SK-N-SH treated with all-trans-retinoic acid at 6 μM for 48 hours (cell line): ENCODE measurements around the gene GHITM.

Source experiments
- ARNTL ChIP-seq: fragments of 450-650 bp; formaldehyde crosslinking; IDR thresholded peaks from 2 replicates; pipeline ENCODE4 v1.5.0; 2020; ENCODE audit warnings: low read depth, mild to moderate bottlenecking, moderate library complexity, borderline replicate concordance
- CREB5 ChIP-seq: fragments of 250-450 bp; sonication (Bioruptor Pico); IDR thresholded peaks from 2 replicates; pipeline ENCODE4 v1.5.1; 2020; ENCODE audit warnings: low read depth, mild to moderate bottlenecking, moderate library complexity
- ZFP3 ChIP-seq: fragments of 250-450 bp; sonication (Bioruptor Pico); IDR thresholded peaks from 2 replicates; pipeline ENCODE4 v1.5.0; 2020; ENCODE audit warnings: mild to moderate bottlenecking, moderate library complexity
- TF ChIP-seq, protein P1 (sequence below): fragments of 250-450 bp; sonication (Bioruptor Pico); IDR thresholded peaks from 2 replicates; pipeline ENCODE4 v1.8.0; 2020; ENCODE audit warnings: mild to moderate bottlenecking, moderate library complexity, borderline replicate concordance

DNA sequence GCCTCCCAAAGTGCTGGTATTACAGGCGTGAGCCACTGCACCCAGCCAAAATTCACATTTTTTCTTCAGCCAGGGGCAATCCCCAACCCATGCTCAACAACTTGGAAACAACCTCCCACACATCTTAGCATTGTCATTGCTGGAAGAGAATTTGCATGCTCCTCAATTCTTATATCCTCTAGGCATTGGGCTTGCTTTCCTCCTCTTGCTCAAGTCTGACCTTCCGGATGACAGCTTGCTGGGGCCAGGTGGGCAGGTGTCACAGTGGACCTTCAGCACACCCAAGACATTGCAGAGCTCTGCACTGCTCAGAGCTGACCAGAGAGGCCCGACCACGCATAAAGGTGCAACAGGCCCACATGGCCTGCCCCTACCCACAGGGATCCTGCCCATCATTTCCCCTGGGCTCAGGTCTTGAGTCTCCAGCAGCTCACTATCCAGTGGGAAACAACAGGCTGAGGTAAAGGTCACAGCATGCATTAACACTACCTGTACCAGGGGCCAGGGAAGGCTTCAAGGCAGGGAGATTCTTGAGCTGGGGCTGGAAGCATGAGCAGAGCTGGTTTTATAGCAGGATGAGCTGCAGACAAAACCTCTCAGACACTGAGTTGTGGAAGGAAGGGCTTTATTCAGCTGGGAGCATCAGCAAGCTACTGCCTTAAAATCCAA is 27.4 kb downstream of the GHITM start:
- TF ChIP-seq, protein P1, sequence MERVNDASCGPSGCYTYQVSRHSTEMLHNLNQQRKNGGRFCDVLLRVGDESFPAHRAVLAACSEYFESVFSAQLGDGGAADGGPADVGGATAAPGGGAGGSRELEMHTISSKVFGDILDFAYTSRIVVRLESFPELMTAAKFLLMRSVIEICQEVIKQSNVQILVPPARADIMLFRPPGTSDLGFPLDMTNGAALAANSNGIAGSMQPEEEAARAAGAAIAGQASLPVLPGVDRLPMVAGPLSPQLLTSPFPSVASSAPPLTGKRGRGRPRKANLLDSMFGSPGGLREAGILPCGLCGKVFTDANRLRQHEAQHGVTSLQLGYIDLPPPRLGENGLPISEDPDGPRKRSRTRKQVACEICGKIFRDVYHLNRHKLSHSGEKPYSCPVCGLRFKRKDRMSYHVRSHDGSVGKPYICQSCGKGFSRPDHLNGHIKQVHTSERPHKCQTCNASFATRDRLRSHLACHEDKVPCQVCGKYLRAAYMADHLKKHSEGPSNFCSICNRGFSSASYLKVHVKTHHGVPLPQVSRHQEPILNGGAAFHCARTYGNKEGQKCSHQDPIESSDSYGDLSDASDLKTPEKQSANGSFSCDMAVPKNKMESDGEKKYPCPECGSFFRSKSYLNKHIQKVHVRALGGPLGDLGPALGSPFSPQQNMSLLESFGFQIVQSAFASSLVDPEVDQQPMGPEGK, result no peak
- TF ChIP-seq ZFP3 (CRISPR knock-in tag), result no peak
- no peak for TF ChIP-seq CREB5 (CRISPR knock-in tag)
- no peak for TF ChIP-seq ARNTL (CRISPR knock-in tag)
